ENCODE data around the gene SLC39A13.

DNA sequence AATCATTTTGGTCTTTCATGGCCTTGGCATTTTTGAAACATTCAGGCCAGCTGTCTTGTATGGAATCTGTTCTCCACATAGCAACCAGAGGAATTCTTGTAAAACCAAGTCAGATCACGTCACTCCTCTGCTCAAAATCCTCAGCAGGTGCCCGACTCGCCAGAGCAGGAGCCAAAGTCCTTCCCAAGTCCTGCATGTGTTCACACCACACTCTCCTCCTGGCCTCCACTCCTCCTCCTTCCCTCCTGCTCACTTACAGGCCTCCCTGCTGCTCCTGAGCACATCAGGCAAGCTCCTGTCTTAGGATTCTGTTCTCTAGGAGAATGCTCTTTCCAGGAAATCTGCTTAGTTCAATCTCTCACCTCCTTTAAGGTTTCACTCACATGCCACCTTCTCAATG lies 24.8 kb downstream of the SLC39A13 start:
- TF ChIP-seq, protein P1, sequence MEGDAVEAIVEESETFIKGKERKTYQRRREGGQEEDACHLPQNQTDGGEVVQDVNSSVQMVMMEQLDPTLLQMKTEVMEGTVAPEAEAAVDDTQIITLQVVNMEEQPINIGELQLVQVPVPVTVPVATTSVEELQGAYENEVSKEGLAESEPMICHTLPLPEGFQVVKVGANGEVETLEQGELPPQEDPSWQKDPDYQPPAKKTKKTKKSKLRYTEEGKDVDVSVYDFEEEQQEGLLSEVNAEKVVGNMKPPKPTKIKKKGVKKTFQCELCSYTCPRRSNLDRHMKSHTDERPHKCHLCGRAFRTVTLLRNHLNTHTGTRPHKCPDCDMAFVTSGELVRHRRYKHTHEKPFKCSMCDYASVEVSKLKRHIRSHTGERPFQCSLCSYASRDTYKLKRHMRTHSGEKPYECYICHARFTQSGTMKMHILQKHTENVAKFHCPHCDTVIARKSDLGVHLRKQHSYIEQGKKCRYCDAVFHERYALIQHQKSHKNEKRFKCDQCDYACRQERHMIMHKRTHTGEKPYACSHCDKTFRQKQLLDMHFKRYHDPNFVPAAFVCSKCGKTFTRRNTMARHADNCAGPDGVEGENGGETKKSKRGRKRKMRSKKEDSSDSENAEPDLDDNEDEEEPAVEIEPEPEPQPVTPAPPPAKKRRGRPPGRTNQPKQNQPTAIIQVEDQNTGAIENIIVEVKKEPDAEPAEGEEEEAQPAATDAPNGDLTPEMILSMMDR (IDR thresholded peaks at IDR 0.05), result no peak
- no peak for TF ChIP-seq POLR2AphosphoS5 (IDR thresholded peaks at IDR 0.05; ENCODE audit: insufficient read depth in 1 of 2, low read depth in 1 of 2)

Measured in vagina (tissue), 2 donors.